Right ventricle myocardium superior (tissue), 1 donor: ENCODE measurements around the gene SYT2. TPM values are rescaled to one million over a fixed set of nuclear protein-coding genes. Genes with fewer than 3 reads are reported as not detected.
A peak's percentile ranks its signal among the peaks of the same experiment; 100 is the strongest.

Source experiments
- ATAC-seq: fragments of 200-7000 bp; cut with Tn5 transposase; one replicate; pipeline ENCODE4 v1.9.1; 2020; ENCODE audit warnings: mild to moderate bottlenecking; ENCODE audit not compliant: poor library complexity
- DNase-seq: peaks from one replicate; pipeline ENCODE4 v3.0.0-alpha.2; 2020
- intact Hi-C: fragments of 100-400 bp; cut with DNase I; formaldehyde crosslinking; loops from one replicate; pipeline ENCODE4 v1.11.2; 2022
- total RNA-seq: library from RNA; stranded (reverse); fragmentation: NEBNext Ultra II Directional; extraction: Animal tissue kit (Norgen Biotek cat#: 25700); gene quantifications from one replicate; pipeline ENCODE4 v1.2.1, GENCODE V29; 2021
- donor health status: DM: no; HTN: yes; CAD: no; lungs with severe emphysema.

SYT2 gene
- total RNA-seq, 1 donor from 2014 or later = not detected

DNA sequence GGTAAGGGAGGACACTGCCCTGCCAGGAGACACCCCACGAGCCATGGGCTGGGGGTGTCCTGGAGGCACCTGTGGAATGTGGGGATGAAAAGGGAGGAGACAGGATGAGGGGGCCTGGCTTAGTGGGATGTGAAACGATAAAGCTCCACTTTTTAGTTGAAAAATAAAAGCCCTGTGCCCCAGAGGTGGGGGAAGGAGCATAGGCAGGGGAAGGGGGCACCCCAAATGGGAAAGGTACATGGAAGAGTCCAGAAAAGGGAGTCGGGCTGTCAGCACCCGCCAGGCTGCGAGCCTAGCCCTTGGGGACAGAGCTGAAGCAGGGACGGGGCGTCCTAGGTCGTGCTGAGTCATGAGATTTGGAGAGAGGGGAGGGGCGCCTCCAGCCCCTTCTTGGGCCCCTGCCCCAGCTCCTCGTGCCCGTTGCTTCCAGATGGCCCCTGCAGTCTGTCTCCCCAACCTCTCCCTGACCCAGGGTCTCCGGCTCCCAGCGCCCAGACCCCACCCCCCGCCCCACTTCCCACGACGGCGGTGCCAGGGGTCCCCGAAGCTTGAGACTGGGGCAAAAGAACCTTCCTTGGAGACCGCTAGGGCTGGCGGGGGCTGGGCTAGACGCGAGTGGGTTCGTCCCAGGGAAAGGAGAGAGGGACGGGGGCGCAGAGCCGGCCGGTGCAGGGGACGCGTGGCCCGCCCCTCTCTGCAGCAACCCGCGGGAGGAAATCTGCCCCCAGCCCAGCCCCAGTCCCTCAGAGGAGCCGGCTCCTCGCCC is 795 bp downstream of the SYT2 start:
- ATAC-seq = no peak
- DNase-seq = no peak
- intact Hi-C loops = loop anchor here (10.0 kb wide), 1 partner anchor 365 kb away; the partner anchor contains the start of genes PPP1R12B and UBE2T

DNA sequence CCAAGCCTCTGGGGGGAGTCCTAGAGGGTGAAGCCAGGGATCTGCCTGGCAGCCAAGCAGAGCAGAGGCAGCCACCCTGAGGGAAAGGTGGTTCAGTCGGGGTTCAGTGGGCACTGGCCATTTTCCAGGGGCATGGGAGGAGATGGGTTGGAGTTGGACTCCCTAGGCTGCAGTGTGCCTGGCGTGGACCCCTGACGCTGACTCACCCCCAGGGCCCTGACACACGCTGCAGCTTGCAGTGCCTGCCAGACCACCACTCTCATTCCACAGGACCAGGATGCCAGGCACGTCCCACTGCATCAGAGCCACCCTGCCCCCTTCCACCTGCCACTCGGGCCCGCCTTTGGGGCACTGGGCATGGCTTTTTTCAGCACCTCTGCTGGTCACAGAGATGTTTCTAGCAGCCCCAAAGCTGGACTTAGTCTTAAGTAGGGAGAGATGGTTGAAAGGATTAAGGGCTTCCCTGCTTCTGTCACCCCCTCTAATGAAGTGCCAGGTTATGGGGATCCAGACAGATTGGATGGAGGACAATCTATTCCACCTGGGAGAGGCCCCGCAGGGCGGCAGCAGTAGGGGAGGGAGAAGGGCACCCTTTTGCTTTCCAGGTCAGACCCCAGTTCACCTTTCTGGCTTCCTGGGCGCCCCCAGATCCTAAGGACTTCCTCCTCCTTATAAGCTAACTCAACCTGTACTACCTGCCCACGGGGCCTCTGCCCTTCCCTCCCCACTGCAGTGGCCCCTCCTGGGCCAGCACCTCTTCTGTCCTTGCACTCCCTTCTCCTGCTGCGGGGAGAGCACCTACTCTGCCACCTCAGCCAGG is 1.6 kb downstream of the SYT2 start:
- intact Hi-C loops = no loop called here
- ATAC-seq (no peak), DNase-seq (no peak)

DNA sequence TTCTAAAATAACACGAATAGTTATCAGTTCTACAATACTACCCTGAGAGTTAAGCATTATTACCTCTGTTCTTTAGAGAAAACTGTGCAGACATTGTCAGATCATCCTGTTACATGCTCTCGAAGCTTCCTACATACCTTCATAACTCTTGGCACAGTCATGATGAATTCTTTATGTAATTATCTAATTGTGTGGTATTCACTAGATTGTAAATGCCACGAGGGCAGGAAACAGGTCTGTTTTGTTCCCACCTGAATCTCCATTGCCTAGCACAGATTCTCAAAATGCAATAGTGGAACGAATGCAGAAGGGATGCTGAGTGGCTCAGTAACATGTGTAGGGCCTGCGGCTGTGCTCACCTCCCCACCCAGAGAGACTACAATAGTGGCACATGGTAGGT is 3.4 kb downstream of the SYT2 start:
- ATAC-seq = no peak
- intact Hi-C loops = no loop called here
- no peak for DNase-seq

DNA sequence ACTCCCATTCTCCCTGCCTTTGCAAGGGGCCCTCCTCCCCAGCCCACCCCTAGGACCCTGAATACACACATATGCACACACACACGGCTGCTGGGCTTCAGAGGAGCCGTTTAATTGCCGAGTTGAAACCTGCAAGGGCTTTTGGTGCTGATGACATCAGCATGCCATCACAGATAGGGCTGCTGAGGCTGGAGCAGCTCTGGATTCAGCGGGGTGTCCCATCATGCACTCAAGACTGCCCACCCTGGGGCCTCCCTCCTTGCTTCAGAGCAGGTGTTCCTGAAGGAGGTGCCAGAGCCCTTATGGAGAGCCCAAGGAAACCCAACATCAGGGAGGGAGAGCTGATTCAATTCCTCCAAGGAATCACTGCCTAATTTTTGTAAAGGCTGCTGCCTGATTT is 5.7 kb downstream of the SYT2 start:
- ATAC-seq = no peak
- DNase-seq = no peak
- intact Hi-C loops = no loop called here

DNA sequence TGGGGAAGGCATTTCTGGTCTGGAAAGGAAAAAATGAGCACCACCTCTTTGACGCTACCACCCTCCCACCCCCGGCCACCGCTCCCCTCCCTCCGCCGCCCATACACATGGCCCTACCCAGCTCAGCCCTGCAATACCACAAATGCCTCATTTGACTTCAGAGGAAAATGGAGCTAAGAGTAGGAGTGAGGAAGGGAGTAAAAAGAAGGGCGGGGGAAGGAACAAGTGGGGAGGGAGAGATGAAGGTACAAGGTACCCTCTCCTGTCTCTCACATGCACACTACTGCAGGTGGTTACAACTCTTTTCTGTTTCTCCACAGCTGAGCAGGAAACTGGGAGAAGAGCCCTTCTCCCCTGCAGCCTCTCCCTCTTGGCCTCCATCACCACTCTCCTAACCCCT is 7.1 kb downstream of the SYT2 start:
- intact Hi-C loops = no loop called here

DNA sequence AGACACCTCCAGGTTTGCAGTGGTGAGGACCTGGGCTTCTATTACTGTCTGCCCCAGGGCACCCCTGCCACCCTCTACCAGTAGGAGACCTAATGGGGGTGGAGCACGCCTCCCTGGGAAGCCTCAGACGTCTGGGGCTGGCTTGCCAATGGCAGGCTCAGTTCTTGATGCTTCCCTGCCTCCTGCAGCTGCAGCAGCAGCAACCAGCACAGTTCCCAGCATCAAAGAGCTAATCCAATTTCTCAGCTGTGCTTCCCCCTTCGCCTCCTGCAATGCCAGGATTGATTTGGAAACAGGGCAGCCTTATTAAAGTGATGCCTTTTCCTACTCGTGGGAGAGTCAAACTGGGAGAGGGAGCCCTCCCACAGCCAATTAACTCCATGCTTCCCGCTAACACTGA is 8.2 kb downstream of the SYT2 start:
- intact Hi-C loops = no loop called here
- ATAC-seq (no peak), DNase-seq (no peak)

More for the DNA sequence above, 7.1 kb downstream of the SYT2 start:
- ATAC-seq = no peak
- DNase-seq = no peak

DNA sequence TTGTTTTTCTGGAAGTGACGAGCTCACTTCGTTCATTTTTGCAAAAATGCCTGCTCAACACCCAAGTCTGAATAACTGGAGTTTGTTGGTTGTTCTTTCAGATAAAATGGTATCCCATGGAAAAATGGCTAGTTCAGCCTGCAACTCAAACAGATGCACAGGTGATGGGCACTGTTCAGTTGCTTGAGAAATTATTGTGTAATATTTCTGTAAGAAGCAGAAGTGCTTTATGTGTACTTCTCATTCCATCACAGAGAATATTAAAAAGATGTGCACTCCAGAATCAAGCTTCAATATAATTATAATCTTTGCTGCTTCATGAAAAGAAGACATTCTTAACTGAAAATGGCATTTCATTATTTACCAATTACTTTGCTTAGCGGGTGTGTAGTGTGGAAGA is 9.1 kb downstream of the SYT2 start:
- no peak for DNase-seq
- no peak for ATAC-seq
- intact Hi-C loops = no loop called here

DNA sequence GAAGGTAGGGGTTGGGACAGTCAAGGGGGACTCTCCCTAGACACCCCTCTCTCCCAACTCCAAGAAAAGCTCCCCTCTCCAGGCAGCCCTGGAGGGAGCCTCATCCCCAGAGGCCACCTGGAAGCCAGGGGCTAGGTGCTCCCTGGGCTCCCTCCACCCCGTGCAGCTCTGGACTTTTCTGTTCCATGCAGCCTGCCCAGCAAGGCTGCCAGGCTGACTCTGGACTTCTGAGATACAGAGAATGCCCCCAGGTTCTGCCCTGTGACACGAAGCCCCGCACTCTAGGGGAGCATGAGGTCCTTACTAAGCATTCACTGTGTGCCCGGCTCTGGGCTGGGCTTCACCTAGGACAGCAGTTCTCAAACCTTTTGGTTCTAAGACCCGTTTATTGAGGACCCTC is 10.2 kb downstream of the SYT2 start:
- intact Hi-C loops = no loop called here
- DNase-seq (no peak), ATAC-seq (no peak)

DNA sequence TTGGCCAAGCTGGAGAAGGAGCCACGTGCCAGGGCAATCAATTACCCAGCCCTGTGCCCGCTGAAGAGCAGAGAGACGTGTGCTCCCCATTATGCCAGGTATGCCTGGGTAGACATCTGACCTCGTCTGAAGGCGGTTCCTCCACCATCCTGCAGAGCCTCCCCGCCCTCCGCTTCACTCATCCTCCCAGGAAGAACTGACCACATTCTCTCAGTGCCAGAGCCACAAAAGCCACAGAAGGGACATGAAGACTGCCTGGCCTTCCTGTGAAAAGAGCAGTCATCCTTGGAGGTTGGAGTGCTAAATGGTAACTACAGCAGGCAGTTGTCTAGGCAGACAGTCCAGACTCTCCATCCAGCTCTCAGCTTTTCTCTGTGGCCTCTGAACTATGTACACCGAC is 12.0 kb downstream of the SYT2 start:
- intact Hi-C loops = no loop called here
- DNase-seq (no peak), ATAC-seq (no peak)

DNA sequence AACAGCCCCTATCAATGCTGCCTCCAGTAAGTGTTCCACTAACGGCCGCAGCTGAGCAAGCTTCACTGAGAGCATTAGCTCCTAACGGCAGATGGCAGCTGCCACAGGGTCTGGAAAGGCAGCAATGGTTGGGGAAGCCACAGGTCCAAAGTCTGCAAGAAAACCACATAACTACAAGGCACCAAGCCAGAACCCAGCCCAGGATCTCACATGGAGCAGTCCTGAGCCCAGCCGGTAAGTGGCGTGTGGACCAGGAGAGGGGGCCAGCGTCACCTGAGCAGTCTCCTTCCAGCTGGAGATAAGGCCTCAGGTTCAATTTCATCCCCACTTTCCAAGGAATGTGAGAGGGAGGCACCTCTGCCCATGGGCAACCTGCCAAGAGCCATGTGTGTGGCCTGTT is 13.2 kb downstream of the SYT2 start:
- ATAC-seq (no peak), DNase-seq (no peak)
- intact Hi-C loops = no loop called here

DNA sequence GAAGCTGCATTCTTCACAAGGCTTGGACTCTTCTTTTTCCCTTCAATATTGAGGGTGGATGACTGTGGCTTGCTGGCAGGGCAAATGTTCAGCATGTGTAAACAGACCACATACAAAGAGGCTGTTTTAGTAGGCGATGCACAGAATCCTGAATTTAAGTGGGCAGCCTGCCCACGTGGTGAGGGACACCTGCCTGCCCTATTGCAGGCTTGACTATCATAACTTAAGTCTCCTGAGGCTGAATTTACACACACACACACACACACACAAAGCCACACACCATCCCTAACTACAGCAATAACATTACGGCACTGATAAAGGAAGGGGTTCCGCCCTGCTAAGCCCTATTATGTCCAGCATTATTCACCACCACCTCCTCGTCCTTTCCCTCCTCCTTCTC is 15.9 kb downstream of the SYT2 start:
- ATAC-seq (no peak), DNase-seq (no peak)
- intact Hi-C loops = no loop called here

DNA sequence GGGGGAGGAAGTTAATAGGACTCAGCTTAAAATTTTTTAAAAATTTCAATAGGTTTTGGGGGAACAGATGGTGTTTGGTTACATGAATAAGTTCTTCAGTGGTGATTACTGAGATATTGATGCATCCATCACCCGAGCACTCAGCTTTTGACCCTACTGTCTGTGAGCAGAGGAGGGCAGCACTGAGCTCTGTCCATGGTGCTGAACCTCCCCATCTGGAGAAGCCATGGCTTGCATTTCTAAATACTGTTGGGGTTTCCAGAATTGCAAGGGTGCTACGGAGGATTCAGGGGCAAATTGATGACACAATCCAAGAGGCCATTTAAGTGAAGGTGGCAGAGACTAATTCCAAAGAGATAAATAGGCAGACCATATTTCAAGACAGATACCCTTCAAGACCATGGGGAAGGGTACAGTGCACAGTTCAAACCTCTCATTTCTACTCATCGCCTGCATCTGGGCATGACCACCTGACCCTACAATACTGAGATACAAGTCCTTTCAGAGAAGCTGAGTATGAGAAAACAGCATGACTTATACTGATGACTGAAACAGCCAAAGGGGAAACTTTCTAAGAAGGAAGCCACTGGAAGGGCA is 17.2 kb downstream of the SYT2 start:
- DNase-seq (peak; percentile 73), ATAC-seq (peak; percentile 76)
- intact Hi-C loops = no loop called here

DNA sequence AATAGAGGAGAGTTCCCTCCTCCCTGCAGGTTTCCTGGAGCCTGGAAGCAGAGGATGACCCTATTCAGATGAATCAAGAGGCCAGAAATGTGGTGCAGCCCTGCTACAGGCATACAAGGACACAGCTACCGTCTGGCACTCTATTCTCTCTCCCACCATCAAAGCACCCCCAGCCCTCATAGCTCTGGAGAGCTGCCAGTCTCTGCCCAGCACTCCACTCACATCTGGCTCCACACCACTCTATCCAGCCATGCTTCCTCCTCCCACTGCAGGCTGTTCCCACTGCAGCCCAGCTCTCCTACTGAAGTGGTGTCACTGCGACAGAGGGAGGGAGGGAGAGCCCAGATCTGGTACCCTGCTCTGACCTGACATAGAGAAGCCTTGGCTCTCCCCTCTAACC is 18.4 kb downstream of the SYT2 start:
- intact Hi-C loops = no loop called here
- no peak for DNase-seq
- no peak for ATAC-seq

DNA sequence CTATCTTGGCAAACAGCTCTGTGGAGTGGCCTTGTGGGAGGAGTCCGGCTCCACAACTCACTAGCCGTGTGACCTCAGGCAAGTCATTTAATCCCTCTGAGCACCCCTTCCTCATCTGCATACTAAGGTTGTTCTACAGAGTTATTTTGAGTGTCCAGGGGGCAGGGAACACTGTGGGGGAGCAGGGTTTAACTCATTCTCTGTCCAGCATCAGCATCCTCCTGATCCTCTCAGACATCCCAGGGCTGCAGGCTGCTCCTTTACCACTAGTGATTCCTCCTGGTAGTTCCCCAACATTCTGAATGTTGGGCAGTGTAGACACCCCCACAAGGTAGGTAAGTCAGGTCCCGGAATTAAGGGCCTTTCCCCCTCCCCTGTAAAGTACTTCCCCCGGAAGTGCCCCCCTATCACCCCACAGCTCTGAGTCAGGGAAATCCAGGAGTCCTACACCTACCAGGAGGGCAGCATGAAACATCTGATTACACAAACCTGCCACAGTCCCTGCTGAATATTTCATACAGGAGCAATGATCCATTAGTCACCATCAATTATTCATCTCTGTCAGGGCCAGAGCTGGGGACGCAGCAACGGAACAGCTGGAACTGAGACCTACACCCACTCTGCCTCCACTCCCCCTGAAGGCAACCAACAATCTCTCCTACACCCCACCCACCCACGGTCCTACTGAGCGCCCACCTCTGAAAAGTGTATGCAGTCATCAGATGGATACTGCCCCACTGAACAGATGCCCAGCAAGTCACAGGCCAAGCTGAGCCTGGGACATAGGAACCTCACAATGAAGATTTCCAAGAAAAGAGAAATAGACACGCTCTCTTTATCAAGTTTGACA is 20.5 kb downstream of the SYT2 start:
- intact Hi-C loops = no loop called here
- ATAC-seq = no peak
- no peak for DNase-seq

DNA sequence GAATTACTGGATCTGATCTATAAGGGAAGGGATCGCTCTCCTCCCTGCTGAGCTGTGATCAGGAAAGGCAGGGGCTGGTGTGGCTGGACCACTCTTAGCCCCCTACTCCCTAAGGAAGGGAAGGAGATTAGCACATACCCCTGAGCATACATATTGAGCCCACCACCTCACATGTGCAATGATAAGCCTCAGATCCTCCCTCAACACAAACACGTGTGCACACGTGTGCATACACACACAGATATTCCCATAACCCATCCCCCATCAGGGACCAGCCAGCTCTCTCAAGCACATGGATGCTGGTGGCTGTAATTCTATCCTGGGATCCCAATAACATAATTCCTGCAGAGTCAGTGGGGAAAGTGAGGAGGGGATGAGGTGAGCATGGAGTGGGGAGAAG is 21.2 kb downstream of the SYT2 start:
- intact Hi-C loops = no loop called here
- DNase-seq (no peak), ATAC-seq (no peak)

DNA sequence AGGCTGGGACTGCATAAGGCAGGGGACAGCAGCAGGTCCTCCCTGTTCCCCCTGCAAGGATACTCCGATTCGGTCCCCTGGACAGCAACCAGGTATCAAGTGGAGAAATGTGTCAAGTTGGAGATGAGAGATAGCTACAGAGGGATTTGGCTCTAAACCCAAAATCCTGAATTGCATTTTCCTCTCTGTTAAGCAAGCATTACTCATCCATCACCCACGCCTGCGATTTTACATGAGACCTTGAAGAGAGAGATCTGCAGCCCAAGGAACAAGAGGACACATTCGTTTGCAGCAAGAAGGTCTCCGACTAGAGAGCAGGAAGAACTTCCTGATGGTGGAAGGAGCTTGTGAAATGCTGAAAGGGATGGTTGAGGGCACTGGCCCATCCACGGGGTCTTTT is 21.9 kb downstream of the SYT2 start:
- ATAC-seq (no peak), DNase-seq (no peak)
- intact Hi-C loops = no loop called here

DNA sequence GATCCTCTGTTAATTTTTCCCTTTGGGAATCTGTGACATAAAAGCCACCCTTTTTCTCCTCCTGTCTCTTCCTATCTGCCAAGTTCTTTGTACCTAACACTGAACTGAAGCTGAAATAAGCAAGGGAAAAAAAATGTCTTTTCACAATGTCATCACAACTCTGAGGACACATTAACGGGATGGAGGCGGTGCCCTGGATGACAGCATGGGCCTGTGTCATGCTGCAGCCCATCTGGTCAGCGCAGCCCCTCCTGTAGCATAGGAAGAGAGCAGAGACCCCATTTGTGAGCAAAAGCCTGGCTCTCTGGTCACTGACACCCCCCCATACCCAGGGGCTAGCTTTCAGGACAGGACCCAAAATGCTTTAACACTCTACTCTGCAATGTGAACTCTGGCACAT is 22.5 kb downstream of the SYT2 start:
- intact Hi-C loops = no loop called here
- ATAC-seq = no peak
- no peak for DNase-seq

DNA sequence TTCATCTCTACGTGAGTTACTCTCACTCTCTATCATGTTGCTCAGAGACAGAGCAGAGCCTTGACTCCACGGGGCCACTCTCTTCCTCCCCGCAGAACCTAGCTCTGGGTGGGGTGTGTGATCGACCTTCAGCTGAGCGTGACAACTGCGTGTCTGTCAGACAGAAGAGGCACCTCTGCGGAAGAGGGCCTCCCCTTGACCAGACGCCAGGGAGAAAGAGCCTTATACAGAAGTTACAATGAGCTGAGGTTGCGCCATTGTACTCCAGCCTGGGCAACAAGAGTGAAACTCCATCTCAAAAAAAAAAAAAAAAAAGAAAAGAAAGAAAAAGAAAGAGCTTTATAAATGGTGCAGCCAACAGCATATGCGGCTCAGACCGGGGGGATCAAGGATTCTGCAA is 22.9 kb downstream of the SYT2 start:
- ATAC-seq (no peak), DNase-seq (no peak)
- intact Hi-C loops = no loop called here

DNA sequence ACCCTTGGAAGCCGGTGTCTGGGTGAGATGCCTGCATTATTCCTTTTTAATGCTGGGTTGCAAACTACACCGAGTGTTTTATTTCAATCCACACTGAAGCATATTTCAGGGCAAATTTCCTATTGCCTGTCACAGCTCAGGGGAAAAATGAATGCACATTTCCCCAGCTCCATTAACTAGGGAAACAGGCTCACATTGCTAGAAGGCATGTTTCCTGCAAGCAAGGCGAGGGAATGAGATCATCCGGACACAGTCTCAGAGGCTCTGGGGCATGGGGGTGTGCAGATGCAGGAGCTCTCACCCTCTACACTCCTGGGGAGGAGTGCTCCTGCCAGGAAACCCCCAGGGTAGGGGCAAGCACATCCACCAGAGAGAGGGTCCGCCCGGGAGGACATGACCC is 24.6 kb downstream of the SYT2 start:
- intact Hi-C loops = no loop called here
- DNase-seq = no peak
- ATAC-seq = no peak
